ENCODE data around the gene TMEM225B. TPM values are rescaled to one million over a fixed set of nuclear protein-coding genes. Genes with fewer than 3 reads are reported as not detected.

TMEM225B gene
- total RNA-seq, 2 donors from 2014 or later: 0.74 TPM; not detected in 1

- TF ChIP-seq CTCF (IDR thresholded peaks at IDR 0.05): no peak
- Histone ChIP-seq H3K4me1 (peaks cover 5% of the 10 kb centered on the region), H3K27ac (peak within 1 kb of the TSS; percentile 54), H3K36me3 (no peaks in the 10 kb centered on the region), H3K9ac (ENCODE audit: low read depth in 2 of 2, low read length in 2 of 2) (peak within 1 kb of the TSS; percentile 94 to 97), H3K27me3 (no peaks in the 10 kb centered on the region), H3K4me3 (peak within 1 kb of the TSS; percentile 93), H3K9me3 (no peaks in the 10 kb centered on the region)
- peak; percentile 90 for DNase-seq
- intact Hi-C loops (cut with DNase I): no loop called here
Observed at GRCh38 chr7:99616359-99617191, 18.5 kb downstream of the TMEM225B start, which contains the start of gene ZSCAN25. Gene ZSCAN25 (plus strand): TSS chr7:99616946. CDS start chr7:99619607, 2,661 bp downstream.

- H3K27ac ChIP-seq: peak overlapping the region; percentile 54
- H3K4me3 ChIP-seq: peak overlapping the region; percentile 93
- peak overlapping the region; percentile 94 to 97 for H3K9ac ChIP-seq (ENCODE audit: low read depth in 2 of 2, low read length in 2 of 2)
- no peak for DNase-seq
- no peaks in the 10 kb centered on the region for H3K36me3 ChIP-seq
- H3K4me1 ChIP-seq: peaks cover 5% of the 10 kb centered on the region
- H3K9me3 ChIP-seq: no peaks in the 10 kb centered on the region
- H3K27me3 ChIP-seq: no peaks in the 10 kb centered on the region
- no peak for TF ChIP-seq CTCF (IDR thresholded peaks at IDR 0.05)
- intact Hi-C loops (cut with DNase I): no loop called here
Observed at GRCh38 chr7:99617192-99617781, 19.2 kb downstream of the TMEM225B start.

GRCh38 chr7:99618726-99619125 is 20.7 kb downstream of the TMEM225B start:
- peaks cover 5% of the 10 kb centered on the region for H3K4me1 ChIP-seq
- no peak overlapping the region for H3K9ac ChIP-seq (ENCODE audit: low read depth in 2 of 2, low read length in 2 of 2)
- no peak overlapping the region for H3K4me3 ChIP-seq
- intact Hi-C loops (cut with DNase I): no loop called here
- no peak for TF ChIP-seq CTCF (IDR thresholded peaks at IDR 0.05)
- H3K27me3 ChIP-seq: no peaks in the 10 kb centered on the region
- H3K9me3 ChIP-seq: no peaks in the 10 kb centered on the region
- DNase-seq: no peak
- H3K27ac ChIP-seq: no peak overlapping the region
- peaks cover 6% of the 10 kb centered on the region for H3K36me3 ChIP-seq

GRCh38 chr7:99619571-99620130 is 21.6 kb downstream of the TMEM225B start:
- DNase-seq: no peak
- Histone ChIP-seq H3K4me1 (peaks cover 5% of the 10 kb centered on the region), H3K27me3 (no peaks in the 10 kb centered on the region), H3K4me3 (no peak overlapping the region), H3K9me3 (no peaks in the 10 kb centered on the region), H3K27ac (no peak overlapping the region), H3K9ac (ENCODE audit: low read depth in 2 of 2, low read length in 2 of 2) (no peak overlapping the region), H3K36me3 (peaks cover 6% of the 10 kb centered on the region)
- TF ChIP-seq CTCF (IDR thresholded peaks at IDR 0.05): no peak
- intact Hi-C loops (cut with DNase I): no loop called here

GRCh38 chr7:99621271-99621670 is 23.2 kb downstream of the TMEM225B start:
- Histone ChIP-seq H3K9me3 (no peaks in the 10 kb centered on the region), H3K4me3 (no peak overlapping the region), H3K27me3 (no peaks in the 10 kb centered on the region), H3K36me3 (peaks cover 6% of the 10 kb centered on the region), H3K27ac (no peak overlapping the region), H3K4me1 (peaks cover 5% of the 10 kb centered on the region), H3K9ac (ENCODE audit: low read depth in 2 of 2, low read length in 2 of 2) (no peak overlapping the region)
- intact Hi-C loops (cut with DNase I): no loop called here
- DNase-seq: no peak
- no peak for TF ChIP-seq CTCF (IDR thresholded peaks at IDR 0.05)
